HL-60/S4 treated with retinoic acid at 250 ng/mL for 4 days and 3 days (cell line): Measurements from ENCODE around the gene TRPM1.

Source experiments
- in situ Hi-C: fragments of 300-500 bp; cut with MboI; formaldehyde crosslinking; loops from 2 replicates; pipeline ENCODE4 v1.7.0; 2022; ENCODE audit warnings: low sequenced_read_pairs

The TRPM1 gene

DNA sequence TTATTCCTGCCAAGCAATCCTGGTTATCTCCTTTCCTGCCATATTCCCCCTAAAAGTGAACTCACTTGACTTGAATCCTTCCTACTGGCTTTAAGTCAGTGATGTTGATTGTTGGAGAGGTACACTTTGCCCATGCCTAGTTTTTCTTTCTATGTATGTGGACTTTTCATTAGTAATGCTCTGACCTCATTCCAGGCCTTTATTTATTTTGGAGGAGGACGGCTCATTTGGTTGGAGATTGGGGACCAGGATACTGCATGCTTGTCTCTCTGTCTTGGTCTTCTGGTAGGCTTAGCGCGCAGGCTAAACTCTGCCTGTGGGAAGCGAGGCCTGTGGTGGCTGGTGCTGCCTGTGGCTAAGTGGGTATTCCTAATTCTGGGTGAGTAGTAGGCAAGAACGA is 81.0 kb downstream of the TRPM1 start:
- in situ Hi-C loops = no loop called here

DNA sequence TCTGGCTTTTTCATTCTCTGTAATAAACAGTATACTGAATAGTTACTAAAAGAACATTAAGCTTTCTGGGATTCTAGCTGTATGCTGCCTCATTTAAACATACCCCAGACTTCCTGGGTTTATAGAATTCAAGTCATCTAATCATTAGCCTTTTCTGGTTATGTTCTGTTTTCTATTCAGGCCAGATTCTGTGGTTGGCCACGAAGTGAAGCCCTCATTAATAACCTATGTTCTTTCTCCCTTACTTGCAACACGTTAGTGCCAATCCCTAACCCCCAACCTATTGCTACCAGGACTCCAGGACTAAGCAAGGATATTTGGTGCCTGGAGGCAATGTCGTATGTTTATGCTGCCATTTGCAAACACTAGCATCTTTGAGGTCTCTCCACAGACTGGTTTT is 81.5 kb downstream of the TRPM1 start:
- in situ Hi-C loops = no loop called here

DNA sequence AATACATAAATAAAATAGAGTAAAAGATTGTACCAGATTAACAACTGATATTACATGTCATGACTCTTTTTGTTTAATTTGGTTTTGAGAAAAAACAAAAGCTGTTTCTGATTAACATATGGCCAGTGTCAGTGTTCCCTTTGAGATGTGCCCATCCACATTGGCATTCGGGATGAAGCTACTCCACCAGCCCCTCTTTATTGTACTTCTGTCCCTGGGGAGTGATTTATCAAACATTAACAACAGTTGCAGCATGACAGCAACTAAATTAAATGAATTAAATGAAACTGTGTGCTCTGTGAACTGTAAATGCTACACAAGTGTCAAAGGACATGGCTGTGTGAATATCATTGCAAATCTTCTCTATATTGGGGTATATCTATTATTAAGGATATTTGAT is 84.2 kb downstream of the TRPM1 start:
- in situ Hi-C loops = no loop called here

DNA sequence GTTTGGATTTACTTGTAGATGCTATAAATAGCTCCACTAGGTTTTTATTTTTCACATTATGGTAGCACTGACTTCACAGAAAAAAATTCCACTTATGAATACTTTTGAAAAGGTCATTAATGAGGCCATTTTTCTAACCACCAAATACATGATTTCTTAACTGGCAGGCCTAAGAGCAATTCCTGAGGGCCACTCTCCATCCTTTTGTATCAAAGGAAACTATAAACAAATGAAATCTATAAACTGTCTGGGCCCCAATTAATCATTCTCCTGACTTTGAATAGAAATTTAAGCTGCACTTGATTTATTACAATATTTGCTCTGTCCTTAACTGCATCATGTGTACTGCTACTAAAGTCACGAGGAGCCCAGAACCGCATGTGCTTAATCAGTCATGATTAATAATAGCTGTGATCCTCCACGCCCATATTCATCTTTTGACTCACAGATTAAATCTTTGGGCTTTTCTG is 85.0 kb downstream of the TRPM1 start:
- in situ Hi-C loops = no loop called here

GRCh38 chr15:31014608-31014925 is 87.0 kb downstream of the TRPM1 start:
- in situ Hi-C loops = no loop called here

DNA sequence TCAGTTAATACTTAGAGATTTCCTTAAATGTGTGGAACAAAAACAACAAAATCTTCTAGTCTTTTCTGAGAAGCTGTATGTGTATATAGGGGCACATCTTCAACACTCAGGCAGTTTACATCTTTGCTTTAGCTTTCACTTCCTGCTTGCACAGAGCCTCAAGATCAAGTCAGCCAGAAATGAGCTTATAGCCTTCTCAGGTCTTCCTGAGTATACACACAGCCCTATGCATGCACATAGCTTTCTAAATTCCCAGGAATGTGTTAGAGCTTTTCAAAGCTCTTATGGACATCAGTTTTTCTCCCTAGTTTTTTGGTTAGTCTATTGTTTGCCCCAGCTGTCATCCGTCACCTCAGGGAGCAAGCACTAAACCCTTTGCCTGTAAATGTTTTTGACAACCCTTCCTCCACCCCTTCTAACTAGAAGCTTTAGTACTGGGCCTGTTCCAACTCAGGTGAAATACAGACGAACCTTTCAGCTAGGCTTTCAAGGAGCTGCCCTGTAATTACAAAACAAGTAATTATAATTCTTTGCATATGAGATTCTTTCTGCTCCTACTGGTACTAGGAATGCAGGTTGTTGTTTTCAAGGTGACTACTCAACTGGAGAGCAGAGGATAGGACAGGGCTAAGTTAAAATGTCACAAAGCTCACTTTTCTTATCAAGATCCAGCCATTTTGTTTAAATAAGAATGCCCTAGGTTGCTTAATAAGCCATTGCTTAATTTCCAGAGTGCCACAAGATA is 87.5 kb downstream of the TRPM1 start:
- in situ Hi-C loops = no loop called here

GRCh38 chr15:31012455-31012854 is 89.1 kb downstream of the TRPM1 start:
- in situ Hi-C loops = no loop called here

- in situ Hi-C loops = no loop called here
These were observed 91.5 kb downstream of the TRPM1 start for GRCh38 chr15:31010036-31010435.

GRCh38 chr15:31005660-31006059 is 95.9 kb downstream of the TRPM1 start:
- in situ Hi-C loops = no loop called here

- in situ Hi-C loops = no loop called here
These were observed 97.2 kb downstream of the TRPM1 start for GRCh38 chr15:31004220-31004733.

GRCh38 chr15:31001702-31002101 is 99.8 kb downstream of the TRPM1 start:
- in situ Hi-C loops = no loop called here

DNA sequence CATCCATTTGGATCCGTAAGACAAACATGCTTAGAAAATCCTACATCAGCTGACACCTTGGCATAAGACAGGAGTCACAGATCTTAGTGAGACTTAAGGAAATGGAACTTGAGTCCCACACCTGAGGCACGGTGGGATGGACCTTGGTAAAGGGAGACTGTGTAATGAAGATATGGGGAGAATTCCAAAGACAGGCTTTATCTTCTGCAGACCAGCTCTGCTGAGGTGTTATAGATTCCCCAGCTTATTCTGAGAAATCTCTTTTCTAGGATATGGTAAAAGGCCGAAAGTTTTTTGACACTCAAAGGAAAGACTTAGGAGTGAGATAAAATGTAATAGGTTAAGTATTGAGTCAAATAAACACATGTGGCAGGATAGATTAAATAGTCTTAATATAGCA is 101.8 kb downstream of the TRPM1 start:
- in situ Hi-C loops = no loop called here

DNA sequence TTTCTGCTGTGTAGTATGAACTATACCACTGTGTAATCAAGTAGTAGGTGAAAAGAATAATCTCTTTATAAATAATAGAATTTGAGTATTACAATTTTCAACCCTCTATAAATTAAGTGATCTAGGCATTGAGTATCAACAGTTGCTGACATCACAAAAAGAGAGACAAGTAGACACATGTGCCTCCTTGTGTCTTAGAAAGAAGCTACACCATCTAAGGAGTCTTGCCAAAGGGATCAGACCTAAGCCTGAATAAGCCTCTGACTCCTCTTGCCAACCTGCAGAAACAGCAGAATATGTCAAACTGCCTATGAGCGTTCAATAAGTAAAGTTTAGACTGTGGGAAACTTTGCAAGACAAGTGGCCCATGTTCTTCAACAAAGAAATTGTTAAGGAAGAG is 104.3 kb downstream of the TRPM1 start:
- in situ Hi-C loops = no loop called here

- in situ Hi-C loops = no loop called here
These were observed 109.2 kb downstream of the TRPM1 start for GRCh38 chr15:30992249-30992864.

DNA sequence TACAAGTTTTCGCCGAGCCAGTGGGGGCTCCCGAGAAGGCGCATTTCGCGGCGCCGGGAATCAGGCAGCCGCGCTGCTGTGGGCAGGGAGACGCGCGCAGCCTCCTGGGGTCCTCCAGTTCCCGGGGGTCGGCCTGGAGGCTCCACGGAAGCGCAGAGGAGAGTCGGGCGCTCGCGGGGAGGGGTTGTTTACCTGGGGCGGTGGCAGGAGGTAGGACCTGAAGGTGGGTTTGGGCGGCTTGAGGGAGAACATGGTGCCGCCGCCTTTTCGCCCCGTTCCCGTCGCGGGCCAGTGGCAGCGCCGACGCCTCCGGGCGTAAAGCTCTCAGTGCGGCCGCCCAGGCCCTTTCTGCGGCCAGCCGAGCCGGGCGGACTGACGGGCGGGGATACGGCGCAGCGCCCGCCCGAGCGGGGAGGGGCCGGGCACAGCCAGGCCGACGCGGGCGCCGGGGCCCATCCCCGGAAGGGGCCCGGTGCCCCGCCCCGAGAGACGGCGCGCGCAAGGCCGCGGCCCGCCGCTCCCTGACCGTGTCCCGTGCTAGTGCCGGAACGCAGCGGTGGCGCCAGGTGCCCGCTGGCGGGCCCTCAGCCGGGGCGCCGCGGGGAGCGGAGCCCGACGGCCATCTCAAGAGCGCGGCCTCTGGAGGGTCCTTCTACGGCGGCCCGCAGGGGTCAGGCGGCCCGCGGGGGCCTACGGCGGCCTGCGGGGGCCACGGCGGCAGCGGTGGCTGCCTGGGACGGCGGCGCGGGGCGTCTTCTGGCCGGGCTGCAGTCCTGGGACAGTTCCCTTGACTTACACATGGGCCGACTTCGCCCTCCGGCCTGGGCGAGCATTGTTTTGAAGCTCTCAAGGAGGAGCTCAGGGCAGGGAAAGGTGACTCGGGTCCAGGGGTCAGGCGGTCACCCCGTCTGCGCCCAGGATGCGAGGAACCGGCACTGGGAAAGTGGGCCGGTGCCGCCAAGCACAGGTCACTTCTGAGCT is 110.0 kb downstream of the TRPM1 start, which contains the start of gene MTMR10:
TSS of gene MTMR10 (minus strand) at position 374 of the 981 bp plus-strand sequence. CDS start at position 252, 122 bp downstream.
- in situ Hi-C loops = no loop called here

DNA sequence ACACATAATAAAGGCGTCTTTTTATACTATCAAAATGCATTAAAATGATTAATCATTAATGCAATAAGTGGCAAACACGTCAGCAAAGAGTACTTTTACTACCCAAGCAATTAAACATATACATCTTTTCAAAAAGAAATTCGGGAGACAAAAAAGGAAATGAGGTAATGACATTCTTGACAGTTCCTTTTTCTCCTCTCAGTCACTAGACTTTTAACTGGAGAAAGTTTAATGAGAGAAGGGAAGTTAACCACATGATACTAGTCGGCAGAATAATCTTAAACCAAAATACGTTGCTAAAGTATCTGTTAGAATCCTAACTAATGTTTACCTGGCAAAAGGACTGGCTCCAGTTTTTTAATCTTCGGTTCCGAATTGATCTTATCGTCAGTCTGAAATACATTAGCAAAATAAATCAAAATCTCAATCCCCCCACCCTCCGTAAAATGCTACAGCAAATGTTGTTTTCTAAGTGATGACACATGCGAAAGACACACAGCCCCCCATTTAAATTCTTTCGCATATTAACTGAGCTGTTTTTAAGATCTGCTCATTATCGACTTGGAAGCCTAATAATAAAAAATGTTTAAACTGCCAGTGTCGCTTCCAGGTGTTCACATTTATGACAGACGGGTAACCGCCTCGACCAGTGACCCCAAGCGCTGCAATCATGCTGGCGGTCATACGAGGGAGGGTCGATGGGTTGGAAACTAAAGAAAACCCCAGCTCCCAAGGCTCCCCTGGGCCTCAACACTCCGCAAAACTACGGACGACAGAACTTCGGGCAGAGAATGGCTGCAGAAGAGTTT is 110.9 kb downstream of the TRPM1 start:
- in situ Hi-C loops = no loop called here

DNA sequence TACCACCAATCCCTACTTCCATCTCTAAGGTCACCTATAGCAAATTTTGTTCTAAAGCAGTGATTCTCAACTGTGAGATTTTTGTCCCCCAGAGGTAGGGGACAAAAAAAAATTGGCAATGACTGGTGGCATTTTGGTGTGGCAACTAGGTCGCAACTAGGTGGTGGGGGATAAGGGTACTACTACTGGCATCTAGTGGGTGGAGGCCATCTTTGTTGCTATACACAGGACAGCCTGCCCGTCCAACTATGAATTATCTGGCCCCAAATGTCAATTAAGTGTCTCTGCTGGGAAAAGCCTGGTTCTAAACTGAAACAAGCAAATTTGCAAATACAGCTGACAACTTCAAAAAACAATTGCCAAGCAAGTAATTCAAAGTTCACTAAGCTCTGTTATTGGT is 111.5 kb downstream of the TRPM1 start:
- in situ Hi-C loops = no loop called here

GRCh38 chr15:30985081-30985531 is 116.4 kb downstream of the TRPM1 start:
- in situ Hi-C loops = no loop called here

DNA sequence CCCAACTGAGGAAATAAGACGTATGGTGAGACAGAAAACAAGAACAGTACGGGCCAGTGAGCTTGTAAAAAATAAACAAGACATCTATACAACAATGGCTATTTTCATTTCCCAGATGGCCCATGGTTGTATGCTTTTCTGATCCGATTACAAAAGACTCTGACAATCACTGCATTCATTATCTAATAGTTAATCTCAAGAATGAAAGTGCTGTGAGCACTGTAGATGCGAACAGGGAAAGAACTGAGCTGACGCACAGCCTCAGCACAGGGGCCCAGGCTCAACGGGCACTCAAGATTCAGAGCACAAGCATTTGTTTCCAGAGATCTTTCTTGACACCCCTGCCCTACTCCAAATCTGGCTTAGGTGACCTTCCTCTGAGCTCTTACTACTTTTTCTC is 117.0 kb downstream of the TRPM1 start:
- in situ Hi-C loops = no loop called here

DNA sequence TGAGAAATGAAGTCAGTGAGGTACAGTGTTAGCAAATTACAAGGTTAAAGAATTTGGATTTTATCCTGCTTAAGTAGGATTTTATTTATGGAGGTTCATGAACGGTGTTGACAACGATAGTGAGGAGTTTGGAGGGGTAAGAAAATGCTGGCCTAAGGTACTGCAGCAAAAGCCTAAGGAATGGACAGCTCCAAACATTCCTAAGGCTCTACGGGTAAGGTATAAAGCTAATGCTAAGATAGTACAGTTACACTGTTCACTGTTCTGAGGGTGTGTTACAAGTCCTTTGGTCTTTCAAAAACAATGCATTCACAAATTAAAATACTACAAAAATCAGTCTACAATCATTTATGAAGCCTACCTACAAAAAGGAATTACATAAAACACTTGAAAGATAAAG is 117.4 kb downstream of the TRPM1 start:
- in situ Hi-C loops = no loop called here
